IMR-90 (cell line): ENCODE results near the gene GARS1.

Experiments used
- BHLHE40 ChIP-seq: fragments of 150-350 bp; IDR thresholded peaks from 2 replicates; pipeline ENCODE4 v1.6.1; 2016; ENCODE audit warnings: mild to moderate bottlenecking, low read depth, low read length
- CEBPB ChIP-seq: IDR thresholded peaks from 2 replicates; pipeline ENCODE4 v1.6.1; 2012; ENCODE audit warnings: low read depth, low read length, improper control_type of control experiment
- CHD1 ChIP-seq: IDR thresholded peaks from 2 replicates; pipeline ENCODE4 v1.6.1; 2012; ENCODE audit warnings: low read depth, low read length, improper control_type of control experiment
- CTCF ChIP-seq: conservative IDR thresholded peaks from 2 replicates; pipeline ENCODE4 v1.5.1; 2012; ENCODE audit warnings: mild to moderate bottlenecking, low read depth, low read length, improper control_type of control experiment
- ELK1 ChIP-seq: fragments of 150-350 bp; IDR thresholded peaks from 2 replicates; pipeline ENCODE4 v1.6.1; 2016; ENCODE audit warnings: low read depth, mild to moderate bottlenecking, low read length, moderate library complexity, borderline replicate concordance
- FOS ChIP-seq: fragments of 150-350 bp; IDR thresholded peaks from 2 replicates; pipeline ENCODE4 v1.6.1; 2016; ENCODE audit warnings: low read depth, low read length
- MAFK ChIP-seq: IDR thresholded peaks from 2 replicates; pipeline ENCODE4 v1.6.1; 2012; ENCODE audit warnings: low read depth, low read length, improper control_type of control experiment
- MAZ ChIP-seq: IDR thresholded peaks from 2 replicates; pipeline ENCODE4 v1.6.1; 2012; ENCODE audit warnings: low read depth, mild to moderate bottlenecking, low read length, improper control_type of control experiment, moderate library complexity, borderline replicate concordance
- MXI1 ChIP-seq: IDR thresholded peaks from 2 replicates; pipeline ENCODE4 v1.6.1; 2012; ENCODE audit warnings: low read depth, mild to moderate bottlenecking, low read length, moderate library complexity, borderline replicate concordance
- POLR2A ChIP-seq: IDR thresholded peaks from 2 replicates; pipeline ENCODE4 v1.6.1; 2012; ENCODE audit warnings: mild to moderate bottlenecking, low read depth, low read length
- RAD21 ChIP-seq: IDR thresholded peaks from 2 replicates; pipeline ENCODE4 v1.6.1; 2012; ENCODE audit warnings: low read length, improper control_type of control experiment
- RFX5 ChIP-seq: IDR thresholded peaks from 2 replicates; pipeline ENCODE4 v1.8.0; 2012; ENCODE audit warnings: low read depth, mild to moderate bottlenecking, low read length, moderate library complexity
- SMC3 ChIP-seq: fragments of 150-350 bp; IDR thresholded peaks from 2 replicates; pipeline ENCODE4 v1.6.1; 2016; ENCODE audit warnings: low read depth, mild to moderate bottlenecking, antibody characterized with exemption, low read length, moderate library complexity
- USF2 ChIP-seq: fragments of 150-350 bp; IDR thresholded peaks from 2 replicates; pipeline ENCODE4 v1.6.1; 2017; ENCODE audit warnings: mild to moderate bottlenecking, antibody characterized with exemption, low read length, low read depth

DNA sequence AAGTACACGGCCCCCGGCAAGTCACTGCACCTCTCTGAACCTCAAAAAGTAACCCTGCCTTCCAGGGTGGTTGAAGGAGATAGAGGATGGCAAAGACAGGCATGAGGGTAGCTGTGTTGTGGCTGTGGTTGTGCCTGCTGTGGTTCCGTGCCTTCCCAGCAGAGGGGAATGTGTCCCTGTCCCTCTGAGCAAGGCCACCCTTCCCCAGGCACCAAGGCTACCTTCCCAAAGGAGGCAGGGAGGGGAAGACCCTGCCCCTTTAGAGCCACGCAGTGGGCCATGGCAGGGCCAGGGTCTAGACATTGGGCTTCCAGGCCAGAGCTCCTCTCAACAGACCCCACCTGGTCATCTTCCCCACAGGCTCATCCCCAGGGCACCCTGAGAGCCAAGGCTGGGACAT is 68.7 kb downstream of the GARS1 start:
- no peak for TF ChIP-seq USF2
- TF ChIP-seq CTCF: no peak
- TF ChIP-seq MAFK: no peak
- no peak for TF ChIP-seq MXI1
- TF ChIP-seq POLR2A: no peak
- TF ChIP-seq FOS: no peak
- no peak for TF ChIP-seq RFX5
- no peak for TF ChIP-seq BHLHE40
- TF ChIP-seq RAD21: no peak
- TF ChIP-seq SMC3: no peak
- no peak for TF ChIP-seq MAZ
- no peak for TF ChIP-seq CEBPB
- no peak for TF ChIP-seq CHD1
- TF ChIP-seq ELK1: no peak
